Fibroblast of lung (primary cell): Measurements from ENCODE around the gene GPC6.

Source experiments
- EZH2 ChIP-seq: IDR thresholded peaks from 2 replicates; pipeline ENCODE4 v1.5.1; 2012; ENCODE audit warnings: low read length, control low read depth, mild to moderate bottlenecking; ENCODE audit errors: missing control alignments
- TF ChIP-seq, protein P1 (sequence below), 2 donors: IDR thresholded peaks in 1 of 2; conservative IDR thresholded peaks in 1 of 2; 1 replicate in 1 of 2; 2 replicates in 1 of 2; pipeline ENCODE4 v1.5.1; 2011 to 2012; ENCODE audit warnings: low read length in 2 of 2, control low read depth in 1 of 2, inconsistent platforms in 1 of 2, low read depth in 1 of 2, mild to moderate bottlenecking in 1 of 2

DNA sequence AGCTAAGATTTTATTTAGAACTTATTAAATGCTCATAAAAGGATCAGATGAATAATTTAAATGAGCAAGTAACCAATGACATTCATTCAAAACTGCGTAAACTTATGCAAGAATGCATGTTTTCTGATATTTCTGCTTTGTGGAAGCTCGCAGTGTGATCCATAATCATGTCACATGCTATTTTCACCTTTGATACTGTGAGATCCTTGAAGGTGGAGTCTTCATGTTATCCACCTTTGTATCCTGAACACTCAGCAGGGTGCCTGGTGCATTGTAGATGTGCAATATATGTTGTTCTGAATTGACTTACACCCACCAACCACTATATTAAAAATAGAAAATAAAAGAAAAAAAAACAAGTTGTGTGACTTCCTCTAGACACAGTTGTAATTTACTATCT, 919.4 kb downstream of the GPC6 start:
- TF ChIP-seq, protein P1, sequence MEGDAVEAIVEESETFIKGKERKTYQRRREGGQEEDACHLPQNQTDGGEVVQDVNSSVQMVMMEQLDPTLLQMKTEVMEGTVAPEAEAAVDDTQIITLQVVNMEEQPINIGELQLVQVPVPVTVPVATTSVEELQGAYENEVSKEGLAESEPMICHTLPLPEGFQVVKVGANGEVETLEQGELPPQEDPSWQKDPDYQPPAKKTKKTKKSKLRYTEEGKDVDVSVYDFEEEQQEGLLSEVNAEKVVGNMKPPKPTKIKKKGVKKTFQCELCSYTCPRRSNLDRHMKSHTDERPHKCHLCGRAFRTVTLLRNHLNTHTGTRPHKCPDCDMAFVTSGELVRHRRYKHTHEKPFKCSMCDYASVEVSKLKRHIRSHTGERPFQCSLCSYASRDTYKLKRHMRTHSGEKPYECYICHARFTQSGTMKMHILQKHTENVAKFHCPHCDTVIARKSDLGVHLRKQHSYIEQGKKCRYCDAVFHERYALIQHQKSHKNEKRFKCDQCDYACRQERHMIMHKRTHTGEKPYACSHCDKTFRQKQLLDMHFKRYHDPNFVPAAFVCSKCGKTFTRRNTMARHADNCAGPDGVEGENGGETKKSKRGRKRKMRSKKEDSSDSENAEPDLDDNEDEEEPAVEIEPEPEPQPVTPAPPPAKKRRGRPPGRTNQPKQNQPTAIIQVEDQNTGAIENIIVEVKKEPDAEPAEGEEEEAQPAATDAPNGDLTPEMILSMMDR (conservative IDR thresholded peaks at IDR 0.05 in 1 of 2, IDR thresholded peaks at IDR 0.05 in 1 of 2; ENCODE audit: low read depth in 1 of 2, low read length in 2 of 2) = no peak
- TF ChIP-seq EZH2 = no peak
